GM12878 (cell line): Measurements from ENCODE around the gene STX3. TPM values are rescaled to one million over a fixed set of nuclear protein-coding genes. Genes with fewer than 3 reads are reported as not detected.

Source experiments
- ATAC-seq: fragments of 200-7000 bp; cut with Tn5 transposase; 3 replicates; pipeline ENCODE4 v1.9.1; 2020; ENCODE audit warnings: mild to moderate bottlenecking, moderate library complexity
- Bru-seq: library from RNA; stranded (reverse); fragments of 400-500 nt; gene quantifications from one replicate; lab custom pipeline; 2021; lab: Mats Ljungman, UMichigan
- BruChase-seq, 2 experiments: library from RNA; stranded (reverse); fragments of 400-500 nt; gene quantifications; one replicate each; lab custom pipeline; 2021; lab: Mats Ljungman, UMichigan
- BruUV-seq: library from RNA; stranded (reverse); fragments of 400-500 nt; replicated peaks from 2 replicates; lab custom pipeline; 2021; lab: Mats Ljungman, UMichigan
- CTCF ChIA-PET: fragments of 300-600 bp; sonication (Branson Sonifier 250); formaldehyde crosslinking; extraction: SDS; loops from one replicate; lab custom pipeline; 2021; ENCODE audit warnings: inconsistent platforms; lab: Yijun Ruan, JAX
- POLR2A ChIA-PET: fragments of 350-600 bp; formaldehyde crosslinking; extraction: SDS; loops from one replicate; lab custom pipeline; 2021; ENCODE audit warnings: inconsistent platforms; lab: Charles Lee
- RAD21 ChIA-PET: fragments of 300-600 bp; sonication (Branson Sonifier 250); formaldehyde crosslinking; loops from one replicate; lab custom pipeline; 2023; ENCODE audit warnings: antibody characterized with exemption; ENCODE audit not compliant: unreplicated experiment; lab: Charles Lee
- SMC1A ChIA-PET: fragments of 300-600 bp; sonication (Branson Sonifier 250); formaldehyde crosslinking; loops from one replicate; lab custom pipeline; 2023; ENCODE audit not compliant: unreplicated experiment, uncharacterized antibody; lab: Charles Lee
- DNase-seq: peaks from one replicate; pipeline ENCODE4 v3.0.0-alpha.2; 2011; ENCODE audit warnings: low read depth, low spot score
- FAIRE-seq: peaks from 3 replicates; lab custom pipeline; 2011; peaks lifted over from hg19 to GRCh38; lab: Jason Lieb, UNC
- H2AFZ ChIP-seq: 2 replicates; pipeline ENCODE4 v1.6.0; 2011; ENCODE audit warnings: low read depth, low read length, control low read depth; ENCODE audit not compliant: control insufficient read depth
- H3K27ac ChIP-seq: 2 replicates; pipeline ENCODE4 v1.5.1; 2011; ENCODE audit warnings: control low read depth; ENCODE audit not compliant: control insufficient read depth, insufficient read depth
- H3K27me3 ChIP-seq, 2 experiments: replicated peaks in 1 of 2; 2 replicates each; pipeline versions ENCODE4 v1.6.0 to v1.6.1; 2011; ENCODE audit warnings: low read length in 1 of 2; ENCODE audit not compliant: control insufficient read depth in 2 of 2, insufficient read depth in 2 of 2
- H3K36me3 ChIP-seq, 2 experiments: 2 replicates each; pipeline ENCODE4 v1.5.1; 2011; ENCODE audit warnings: low read length in 1 of 2; ENCODE audit not compliant: control insufficient read depth in 2 of 2, insufficient read depth in 2 of 2
- H3K4me1 ChIP-seq: 2 replicates; pipeline ENCODE4 v1.6.1; 2011; ENCODE audit warnings: mild to moderate bottlenecking, low read length, moderate library complexity, mixed read lengths; ENCODE audit not compliant: control insufficient read depth, insufficient read depth
- H3K4me2 ChIP-seq: 2 replicates; pipeline ENCODE4 v1.6.0; 2011; ENCODE audit warnings: control low read depth; ENCODE audit not compliant: control insufficient read depth, insufficient read depth
- H3K4me3 ChIP-seq: fragments of 200-600 bp; sonication (generic); 2 replicates; pipeline ENCODE4 v1.5.1; 2016
- H3K79me2 ChIP-seq: 2 replicates; pipeline ENCODE4 v1.6.0; 2011; ENCODE audit warnings: low read length; ENCODE audit not compliant: control insufficient read depth, insufficient read depth
- H3K9ac ChIP-seq: 2 replicates; pipeline ENCODE4 v1.8.0; 2011; ENCODE audit warnings: low read length, control low read depth, mixed read lengths; ENCODE audit not compliant: control insufficient read depth, insufficient read depth
- H3K9me3 ChIP-seq: replicated peaks from 3 replicates; pipeline ENCODE4 v1.5.1; 2011; ENCODE audit warnings: mild to moderate bottlenecking, low read length; ENCODE audit not compliant: control insufficient read depth, insufficient read depth
- H4K20me1 ChIP-seq: 2 replicates; pipeline ENCODE4 v1.6.0; 2011; ENCODE audit not compliant: control insufficient read depth, insufficient read depth
- ATF3 ChIP-seq: IDR thresholded peaks from 2 replicates; pipeline ENCODE4 v1.6.1; 2011; ENCODE audit warnings: low read depth, mild to moderate bottlenecking, low read length, moderate library complexity, borderline replicate concordance; ENCODE audit errors: extremely low read depth
- EED ChIP-seq: sonication (generic); IDR thresholded peaks from 2 replicates; pipeline ENCODE4 v1.6.1; 2016; ENCODE audit warnings: antibody characterized with exemption, low read depth
- GABPA ChIP-seq: IDR thresholded peaks from 2 replicates; pipeline ENCODE4 v1.6.1; 2014; ENCODE audit warnings: antibody characterized with exemption, low read depth, mild to moderate bottlenecking, inconsistent platforms
- HSF1 ChIP-seq: fragments of 150-350 bp; IDR thresholded peaks from 2 replicates; pipeline ENCODE4 v1.6.1; 2014; ENCODE audit warnings: mild to moderate bottlenecking, low read depth, low read length
- KAT2A ChIP-seq: conservative IDR thresholded peaks from 2 replicates; pipeline ENCODE4 v1.6.1; 2011; ENCODE audit warnings: low read depth, low read length; ENCODE audit not compliant: control insufficient read depth
- LARP7 ChIP-seq: fragments of 450-650 bp; IDR thresholded peaks from 2 replicates; pipeline ENCODE4 v1.6.1; 2017; ENCODE audit warnings: mild to moderate bottlenecking
- MYB ChIP-seq: fragments of 150-350 bp; IDR thresholded peaks from 2 replicates; pipeline ENCODE4 v1.6.1; 2014; ENCODE audit warnings: mild to moderate bottlenecking, low read depth, low read length, borderline replicate concordance
- NFIC ChIP-seq: IDR thresholded peaks from 2 replicates; pipeline ENCODE4 v1.6.1; 2012; ENCODE audit warnings: low read depth, mild to moderate bottlenecking, inconsistent platforms, low read length, moderate library complexity
- PKNOX1 ChIP-seq: fragments of 450-650 bp; IDR thresholded peaks from 2 replicates; pipeline ENCODE4 v1.6.1; 2016; ENCODE audit warnings: mild to moderate bottlenecking
- POU2F2 ChIP-seq: IDR thresholded peaks from 3 replicates; pipeline ENCODE4 v1.6.1; 2011; ENCODE audit warnings: low read depth, mild to moderate bottlenecking, low read length, borderline replicate concordance
- SMARCA5 ChIP-seq: fragments of 450-650 bp; IDR thresholded peaks from 2 replicates; pipeline ENCODE4 v1.6.1; 2017; ENCODE audit warnings: mild to moderate bottlenecking
- USF1 ChIP-seq: IDR thresholded peaks from 2 replicates; pipeline ENCODE4 v1.6.1; 2011; ENCODE audit warnings: borderline replicate concordance, low read depth, mild to moderate bottlenecking, moderate library complexity, mixed read lengths, low read length; ENCODE audit not compliant: insufficient read depth; ENCODE audit errors: extremely low read length
- ZNF384 ChIP-seq: IDR thresholded peaks from 2 replicates; pipeline ENCODE4 v1.6.1; 2012; ENCODE audit warnings: low read depth, mild to moderate bottlenecking, low read length, improper control_type of control experiment, borderline replicate concordance
- WGBS: methylation state at CpG from one replicate; pipeline ENCODE4 v1.1.6; 2016; ENCODE audit warnings: low lambda C conversion rate; ENCODE audit not compliant: insufficient replicate concordance, insufficient coverage; ENCODE audit errors: missing lambda C conversion rate; 5-methylcytosine and 5-hydroxymethylcytosine counted together
- in situ Hi-C: fragments of 300-500 bp; cut with MboI; formaldehyde crosslinking; loops from 9 replicates; pipeline ENCODE4 v1.14.3; 2018; ENCODE audit warnings: mixed read lengths
- intact Hi-C: fragments of 100-400 bp; cut with micrococcal nuclease; formaldehyde crosslinking; loops from one replicate; pipeline ENCODE4 v1.14.2; 2022; ENCODE audit not compliant: unreplicated experiment
- long read RNA-seq, 2 experiments: library from polyadenylated mRNA; unstranded; transcript quantifications; one replicate each; pipeline ENCODE4 v2.0.0, GENCODE V29; 2019 to 2020
- polyA minus RNA-seq, 3 experiments: library from RNA; depleted of rRNA, polyadenylated mRNA; stranded (reverse); fragments of >200 nt; gene quantifications; 2 replicates each; pipeline ENCODE4 v1.2.3, GENCODE V29; 2011
- polyA plus RNA-seq, 11 experiments: library from polyadenylated mRNA; depleted of rRNA in 4 of 11; unstranded in 6 of 11; stranded (reverse) in 5 of 11; fragments of >200 nt; fragmentation: Nextera tagmentation in 4 of 11; fragmentation: Illumina TruSeq in 1 of 11; extraction: Ambion mirVana in 4 of 11; extraction: Trizol in 1 of 11; gene quantifications; 1 replicate in 1 of 11; 2 replicates in 10 of 11; pipeline versions ENCODE4 v1.2.1 to v1.2.3, GENCODE V29; 2011 to 2016; ENCODE audit warnings: inconsistent platforms in 2 of 11, missing spikeins in 2 of 11, low read depth in 1 of 11
- total RNA-seq, 4 experiments: library from RNA; depleted of rRNA in 3 of 4; stranded (reverse); fragments of >200 nt in 3 of 4; fragmentation: Illumina TruSeq in 1 of 4; extraction: Trizol in 1 of 4; gene quantifications; 2 replicates each; pipeline versions ENCODE4 v1.2.1 to v1.2.3, GENCODE V29; 2013 to 2021

The STX3 gene
- total RNA-seq (2013; cell fraction: nucleolus; rRNA removed), result 9.5 and 10.8 TPM in 2 replicates
- total RNA-seq (2014; rRNA removed), result 0.90 and 1.0 TPM in 2 replicates
- total RNA-seq (2014; rRNA removed; fragmentation: Illumina TruSeq; extraction: Trizol), result 1.3 and 1.7 TPM in 2 replicates
- 0.77 and 1.5 TPM in 2 replicates for total RNA-seq (2021)
- polyA plus RNA-seq (2011; ENCODE audit: low read depth), result 0.21 TPM
- 2.5 and 3.3 TPM in 2 replicates for polyA plus RNA-seq (2011; rRNA removed)
- 1.8 and 1.9 TPM in 2 replicates for polyA plus RNA-seq (2011; cell fraction: cytosol; rRNA removed)
- 1.8 and 1.9 TPM in 2 replicates for polyA plus RNA-seq (2011; cell fraction: nucleus; rRNA removed)
- polyA plus RNA-seq (2012), result 0.58 and 0.73 TPM in 2 replicates
- 1.3 and 1.4 TPM in 2 replicates for polyA plus RNA-seq (2014; fragmentation: Illumina TruSeq; extraction: Trizol)
- under 1 TPM; 0.11 to 0.35 TPM for polyA plus RNA-seq (2014; fragmentation: Nextera tagmentation; extraction: Ambion mirVana)
- 0.93 and 1.8 TPM in 2 replicates for polyA plus RNA-seq (2014; rRNA removed)
- polyA plus RNA-seq (2016; fragmentation: Nextera tagmentation; extraction: Ambion mirVana), result under 1 TPM; 0.83 to 0.87 TPM
- polyA minus RNA-seq (2011; rRNA and poly(A)+ RNA removed), result 1.1 and 1.8 TPM in 2 replicates
- 1.0 TPM in 1 of 2 replicates, not detected in the other for polyA minus RNA-seq (2011; cell fraction: cytosol; rRNA and poly(A)+ RNA removed)
- 0.85 and 2.1 TPM in 2 replicates for polyA minus RNA-seq (2011; cell fraction: nucleus; rRNA and poly(A)+ RNA removed)
- percentile 42 among the genes with signal in this experiment for Bru-seq, nascent RNA
- BruChase-seq, experiment 1, labeled RNA remaining after a 6-hour chase, result percentile 46 among the genes with signal in this experiment
- BruChase-seq, experiment 2, labeled RNA remaining after a 2-hour chase, result percentile 46 among the genes with signal in this experiment
- long read RNA-seq, experiment 1, partial matches to known transcripts, result 0 of 2 reads
- long read RNA-seq, experiment 1, other reads (novel, unspliced or antisense), result 0 of 2 reads
- long read RNA-seq, experiment 2, partial matches to known transcripts, result 5 of 6 reads
- long read RNA-seq, experiment 2, other reads (novel, unspliced or antisense), result 0 of 6 reads

GRCh38 chr11:59754859-59755700 is at the start of gene STX3:
Gene STX3 (plus strand): TSS chr11:59755376. CDS start chr11:59755606, 230 bp downstream.
- ChIA-PET RAD21 (interaction anchor here (1.1 to 4.5 kb wide), 8 partner anchors 17 to 496 kb away, joined by 3 to 31 read pairs (median 6); no protein-coding TSS in a partner anchor), POLR2A (interaction anchor here (0.6 to 1.5 kb wide), 3 partner anchors 46 to 150 kb away, joined by 3 to 5 read pairs (median 4); no protein-coding TSS in a partner anchor), SMC1A (interaction anchor here (1.0 to 3.2 kb wide), 8 partner anchors 15 to 496 kb away, joined by 3 to 21 read pairs (median 4); no protein-coding TSS in a partner anchor), CTCF (interaction anchor here (0.6 to 6.9 kb wide), 18 partner anchors 9 to 863 kb away, joined by 3 to 88 read pairs (median 4); partner anchors contain the start of gene MRPL16)
- no peaks in the 10 kb centered on the region for H3K9me3 ChIP-seq
- FAIRE-seq (no peak), DNase-seq (no peak), ATAC-seq (peak; percentile 91)
- H3K36me3 ChIP-seq, result no peaks in the 10 kb centered on the region
- H2AFZ ChIP-seq, result peak within 1 kb of the TSS; percentile 93
- H3K4me1 ChIP-seq, result peaks cover 4% of the 10 kb centered on the region
- intact Hi-C loops (loop anchor here (1.0 to 5.0 kb wide), 5 partner anchors 47 to 496 kb away; partner anchors contain the start of gene MRPL16), in situ Hi-C loops (loop anchor here (5.0 to 10.0 kb wide), 2 partner anchors 47 to 500 kb away; no protein-coding TSS in a partner anchor)
- peaks cover 0 to 3% of the 10 kb centered on the region in 2 experiments; a peak in 1 of 4 replicates for H3K27me3 ChIP-seq
- under 1% methylated on average over 45 of the region's 80 CpGs for WGBS
- H3K79me2 ChIP-seq, result no peaks in the 10 kb centered on the region
- no peak within 1 kb of the TSS for H3K27ac ChIP-seq
- peak within 1 kb of the TSS; percentile 50; the same call in 1 of the 2 replicates for H3K9ac ChIP-seq
- H4K20me1 ChIP-seq, result no peaks in the 10 kb centered on the region; the same call in 1 of the 2 replicates
- H3K4me2 ChIP-seq, result peak within 1 kb of the TSS; percentile 100
- BruUV-seq, result no TSS peak
- peak within 1 kb of the TSS; percentile 97 for H3K4me3 ChIP-seq
- no peak for TF ChIP-seq USF1
- TF ChIP-seq GABPA, result no peak
- TF ChIP-seq POU2F2, result no peak
- TF ChIP-seq HSF1, result no peak
- TF ChIP-seq LARP7, result peak; percentile 60; the same call in 1 of the 2 replicates
- no peak for TF ChIP-seq ATF3
- TF ChIP-seq EED, result no peak
- TF ChIP-seq PKNOX1, result no peak
- no peak for TF ChIP-seq ZNF384
- TF ChIP-seq MYB, result no peak
- no peak for TF ChIP-seq KAT2A
- no peak for TF ChIP-seq NFIC
- 0 out of 2 replicates have a peak, but pooled peaks have one; percentile 55 for TF ChIP-seq SMARCA5
